GM19455 (cell line): ENCODE data around the gene SH3BGRL3.
"Not testable (repeated sequence)": the region's sequence is repeated elsewhere in the genome, so short reads cannot be mapped to it uniquely, and the experiment has no call there.

Source experiments
- ATAC-seq: cut with Tn5 transposase; IDR thresholded peaks from one replicate; pipeline ENCODE4 v1.9.1; 2021; ENCODE audit not compliant: unreplicated experiment

The SH3BGRL3 gene

DNA sequence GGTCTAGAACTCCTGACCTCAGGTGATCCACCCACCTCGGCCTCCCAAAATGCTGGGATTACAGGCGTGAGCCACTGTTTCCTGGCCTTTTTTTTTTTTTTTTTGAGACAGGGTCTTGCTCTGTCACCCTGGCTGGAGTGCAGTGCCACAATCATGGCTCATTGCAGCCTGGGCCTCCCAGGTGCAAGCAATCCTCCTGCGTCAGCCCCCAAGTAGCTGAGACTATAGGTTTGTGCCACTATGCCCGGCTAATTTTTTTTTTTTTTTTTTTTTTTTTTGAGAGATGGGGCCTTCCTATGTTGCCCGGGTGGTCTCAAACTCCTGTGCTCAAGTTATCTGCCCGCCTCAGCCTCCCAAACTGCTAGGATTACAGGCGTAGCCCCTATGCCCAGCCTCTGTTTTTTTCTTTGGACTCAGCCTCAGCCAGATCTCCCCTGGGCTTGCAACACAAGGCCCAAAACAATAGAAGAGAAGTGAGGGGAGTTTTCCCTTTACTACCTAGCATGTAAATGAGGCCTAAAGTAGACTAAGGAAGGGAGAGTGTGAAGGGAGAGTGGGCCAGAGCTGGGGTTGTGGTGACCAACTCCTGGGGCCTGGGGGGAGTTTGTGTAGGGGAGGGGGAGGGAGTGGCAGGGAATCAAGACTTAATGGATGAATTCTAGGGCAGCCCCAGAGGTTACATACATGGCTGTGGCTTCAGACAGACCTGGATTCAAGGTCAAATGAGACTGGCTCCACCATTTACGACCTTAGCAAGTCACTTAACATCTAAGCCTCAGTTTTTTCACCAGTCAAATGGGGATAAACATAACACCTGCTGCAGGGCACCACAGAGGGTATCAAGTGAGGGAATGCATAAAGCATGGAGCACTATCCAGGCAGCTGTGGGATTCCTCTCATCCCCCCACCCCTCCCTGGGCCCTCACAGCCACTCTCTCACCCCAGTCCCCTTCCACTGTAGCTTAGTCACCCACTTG lies 36.3 kb downstream of the SH3BGRL3 start:
- ATAC-seq, result no peak

DNA sequence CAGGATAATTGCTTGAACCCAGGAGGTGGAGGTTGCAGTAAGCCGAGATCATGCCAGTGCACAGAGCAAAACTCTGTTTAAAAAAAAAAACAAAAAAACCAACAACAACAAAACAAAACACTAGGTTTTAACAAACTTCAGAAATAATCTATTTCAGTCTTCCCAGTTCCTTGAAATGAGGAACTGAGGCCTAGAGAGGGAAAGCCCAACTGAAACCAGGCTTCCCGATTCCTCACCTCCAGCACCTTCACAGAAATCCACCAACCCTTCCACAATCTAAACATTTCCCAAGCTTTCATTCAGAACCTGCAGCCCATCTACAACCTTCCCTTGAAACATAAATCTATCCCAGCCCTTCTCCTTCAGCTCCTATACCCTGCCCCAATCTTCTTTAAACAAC lies 37.3 kb downstream of the SH3BGRL3 start:
- ATAC-seq, result no peak

DNA sequence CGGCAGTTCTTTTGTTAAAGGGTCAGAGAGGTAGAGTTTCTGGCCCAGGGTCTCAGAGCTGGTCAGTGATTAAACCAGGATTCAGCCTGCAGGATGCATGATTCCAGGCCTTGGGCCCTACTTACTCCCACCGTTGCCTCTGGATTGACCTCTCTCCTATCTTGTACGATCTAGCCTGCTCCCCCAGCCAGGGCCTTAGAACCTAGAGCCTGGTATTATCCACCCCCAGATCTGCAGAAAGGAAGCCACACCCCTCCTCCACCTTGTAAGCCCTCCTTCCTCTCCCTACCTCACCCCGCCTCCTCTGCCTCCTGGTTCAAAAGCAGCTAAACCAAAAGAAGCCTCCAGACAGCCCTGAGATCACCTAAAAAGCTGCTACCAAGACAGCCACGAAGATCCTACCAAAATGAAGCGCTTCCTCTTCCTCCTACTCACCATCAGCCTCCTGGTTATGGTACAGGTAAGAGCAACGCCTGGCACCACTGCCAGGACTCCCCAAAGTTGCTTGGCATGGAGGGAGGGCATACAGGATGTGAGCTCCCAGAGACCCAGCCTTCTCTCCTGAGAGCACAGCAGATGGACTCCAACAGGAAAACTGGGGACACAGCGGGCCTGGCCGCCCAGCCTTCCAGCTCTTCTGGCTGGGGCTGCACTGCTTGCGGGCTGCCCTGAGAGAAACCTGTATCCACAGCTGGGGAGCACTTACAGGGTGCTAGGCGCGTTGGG lies 37.9 kb downstream of the SH3BGRL3 start, which contains the start of gene CD52:
TSS of gene CD52 (plus strand) at position 347 of the 726 bp plus-strand sequence. CDS start at position 407, 60 bp downstream.
- no peak for ATAC-seq

DNA sequence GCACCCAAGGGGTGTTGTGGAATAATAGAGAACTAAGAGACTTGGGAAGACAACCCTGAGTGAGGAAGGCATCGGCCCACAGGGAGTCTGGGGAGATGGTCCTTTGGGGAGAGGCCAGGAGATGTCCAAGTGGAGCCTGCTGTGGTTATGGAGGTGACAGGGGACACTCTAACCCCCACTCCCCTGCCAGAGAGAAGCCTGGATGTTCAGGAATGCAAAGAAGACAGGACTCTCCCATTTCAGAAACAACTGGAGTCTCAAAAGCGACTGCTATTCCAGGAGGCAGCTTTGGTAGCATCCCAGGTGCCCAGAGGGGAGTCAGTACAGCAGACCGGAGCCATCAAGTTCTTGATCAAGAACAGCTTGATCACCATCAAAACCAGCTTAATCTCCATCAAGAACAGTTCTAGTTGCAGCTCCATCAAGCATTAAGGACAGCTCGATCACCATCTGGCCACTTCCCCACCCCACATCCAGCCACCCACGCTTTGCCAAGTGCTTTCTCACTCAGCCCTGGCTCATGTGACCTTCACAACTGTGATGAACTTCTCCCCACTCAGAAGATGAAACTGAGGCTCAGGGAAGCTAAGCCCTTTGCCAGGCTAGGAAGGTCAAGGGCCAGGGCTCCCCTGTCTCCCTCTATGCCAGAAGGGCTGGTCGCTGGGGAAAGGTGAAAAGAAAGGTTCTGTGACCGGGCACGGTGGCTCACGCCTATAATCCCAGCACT lies 38.6 kb downstream of the SH3BGRL3 start:
- no peak for ATAC-seq

DNA sequence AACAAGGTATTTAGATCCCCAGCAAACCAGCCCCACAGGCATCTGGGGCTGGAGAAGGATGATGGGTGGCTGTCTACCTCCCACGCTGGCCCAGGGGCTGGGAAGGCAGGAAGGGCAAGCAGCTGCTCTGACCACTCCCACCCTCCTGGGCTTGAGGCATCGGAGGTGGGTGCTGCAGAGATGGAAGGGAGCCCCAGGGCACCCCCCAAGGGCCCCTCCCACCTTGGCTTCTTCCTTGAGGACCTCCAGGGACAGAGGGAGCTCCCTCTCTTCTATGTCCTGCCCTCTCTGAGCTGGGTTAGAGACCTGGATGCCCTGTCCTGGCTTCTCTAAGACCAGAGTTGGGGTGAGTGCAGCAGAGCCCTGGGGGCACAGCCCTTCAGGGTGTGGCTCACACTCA lies 41.0 kb downstream of the SH3BGRL3 start:
- no peak for ATAC-seq

DNA sequence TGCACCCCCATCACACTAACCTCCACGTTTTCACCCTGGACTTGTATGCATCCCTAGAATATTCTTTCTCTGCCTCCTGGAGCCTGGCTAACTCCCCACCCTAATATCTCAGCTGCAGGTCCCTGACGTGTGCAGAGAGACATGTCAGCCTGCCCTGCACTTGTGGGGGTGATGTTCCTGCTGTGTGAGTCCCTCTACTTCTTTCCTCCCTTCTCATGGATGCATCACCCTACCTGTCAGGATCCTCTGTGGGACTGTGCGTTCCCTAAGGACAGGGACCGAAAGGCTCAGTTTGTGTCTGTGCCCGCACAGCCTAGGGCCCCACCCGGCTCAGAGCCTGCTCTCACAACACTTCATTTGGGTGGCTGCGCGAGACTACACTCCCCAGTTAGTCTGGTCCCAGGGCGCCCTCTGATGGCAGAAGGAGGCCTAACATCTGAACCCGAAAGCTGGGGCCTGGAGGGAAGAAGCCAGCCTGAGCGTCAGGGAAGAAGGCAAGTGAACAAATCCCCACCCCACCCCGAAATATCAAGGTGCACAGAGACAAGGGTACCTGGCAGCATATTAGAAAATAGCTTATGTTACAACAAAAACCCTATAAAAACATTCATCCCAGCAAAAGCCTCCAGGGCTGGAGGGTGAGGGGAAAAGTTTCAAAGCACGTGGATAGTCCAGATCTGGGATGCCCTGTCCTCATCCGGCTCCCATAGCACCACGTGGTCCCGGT lies 41.6 kb downstream of the SH3BGRL3 start:
- no peak for ATAC-seq

DNA sequence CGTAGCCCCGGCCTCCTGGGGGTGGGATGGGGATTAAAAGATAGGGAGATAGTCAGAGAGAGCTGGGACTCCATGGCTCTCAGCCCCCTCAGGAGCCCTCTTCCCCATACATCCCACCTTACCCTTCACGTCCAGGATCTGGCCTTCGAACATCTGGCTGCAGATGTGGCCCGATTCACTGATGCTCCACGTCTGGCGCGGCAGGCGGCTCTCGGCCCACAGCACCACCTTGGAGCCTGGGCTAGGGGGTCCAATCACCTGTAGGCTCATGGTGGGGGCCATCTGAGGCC lies 42.1 kb downstream of the SH3BGRL3 start:
- no peak for ATAC-seq

DNA sequence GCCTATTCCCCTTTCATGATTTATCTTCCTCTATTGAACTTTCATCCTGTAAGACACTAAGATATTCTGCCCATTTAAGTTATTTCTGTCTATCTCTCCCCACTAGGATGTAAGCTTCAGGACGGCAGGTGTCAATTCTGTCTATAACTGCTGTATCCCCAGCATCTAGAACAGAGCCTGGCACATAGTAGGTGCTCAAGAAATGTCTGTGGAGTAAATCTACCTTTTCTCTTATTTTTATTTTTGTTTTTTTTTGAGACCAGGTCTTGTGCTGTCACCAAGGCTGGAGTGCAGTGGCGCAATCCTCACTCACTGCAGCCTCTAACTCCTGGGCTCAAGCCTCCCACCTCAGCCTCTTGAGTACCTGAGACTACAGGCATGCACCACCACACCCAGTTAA lies 43.5 kb downstream of the SH3BGRL3 start:
- ATAC-seq, result no peak

DNA sequence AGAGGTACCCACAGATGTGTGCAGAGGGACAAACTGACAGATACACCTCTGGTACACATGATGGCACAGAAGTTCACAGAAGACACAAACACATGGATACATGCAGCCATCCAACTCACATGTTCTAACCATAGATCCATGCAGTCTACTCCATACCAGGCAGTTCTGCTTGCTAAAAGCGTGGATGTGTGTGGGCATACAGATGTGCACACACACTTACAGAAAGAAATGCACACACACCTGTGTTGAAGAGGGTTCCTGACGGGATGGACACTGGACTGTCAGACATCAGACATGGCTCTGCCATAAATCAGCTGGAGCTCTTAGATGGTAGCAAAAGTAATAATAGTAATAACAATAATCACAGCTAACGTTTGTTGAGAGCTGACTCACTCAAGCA lies 44.7 kb downstream of the SH3BGRL3 start:
- ATAC-seq, result no peak

DNA sequence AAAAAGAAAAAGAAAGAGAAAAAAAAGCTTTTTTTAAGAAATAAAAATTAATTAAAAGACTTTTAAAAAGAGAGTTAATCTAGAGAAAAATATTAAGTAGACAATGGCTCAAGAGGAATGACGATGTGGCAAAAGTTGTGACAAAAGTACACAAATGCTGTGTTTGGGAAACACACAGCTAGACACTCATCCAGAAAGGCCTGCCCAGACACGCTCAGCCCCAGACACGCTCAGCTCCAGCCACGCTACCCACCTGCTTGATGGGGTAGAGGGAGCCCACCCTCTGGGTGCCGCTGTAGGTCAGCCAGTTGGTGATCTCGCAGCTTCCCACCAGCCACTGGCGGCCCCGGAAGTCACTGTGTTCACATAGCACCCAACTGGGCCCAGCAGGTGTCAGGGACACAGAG lies 48.1 kb downstream of the SH3BGRL3 start:
- no peak for ATAC-seq

DNA sequence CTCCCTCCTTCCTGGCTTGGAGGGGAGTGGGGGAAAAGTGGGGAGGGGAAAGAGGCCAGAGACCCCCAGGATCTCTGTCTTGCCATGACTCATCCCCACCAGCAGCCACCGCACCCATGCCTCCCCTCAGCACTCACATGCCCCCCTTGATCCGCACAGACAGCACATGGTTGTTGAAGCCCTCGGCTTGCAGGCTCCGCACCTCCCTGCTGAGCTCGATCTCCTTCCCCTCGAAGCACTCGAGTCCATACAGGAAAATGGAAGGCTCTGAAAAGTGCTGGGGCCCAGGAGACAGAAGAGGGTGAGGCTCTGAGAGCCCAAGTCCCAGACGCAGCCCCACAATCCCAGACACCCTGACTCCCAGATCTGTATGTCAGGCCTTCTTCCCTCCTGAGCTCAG lies 48.7 kb downstream of the SH3BGRL3 start:
- ATAC-seq, result no peak

DNA sequence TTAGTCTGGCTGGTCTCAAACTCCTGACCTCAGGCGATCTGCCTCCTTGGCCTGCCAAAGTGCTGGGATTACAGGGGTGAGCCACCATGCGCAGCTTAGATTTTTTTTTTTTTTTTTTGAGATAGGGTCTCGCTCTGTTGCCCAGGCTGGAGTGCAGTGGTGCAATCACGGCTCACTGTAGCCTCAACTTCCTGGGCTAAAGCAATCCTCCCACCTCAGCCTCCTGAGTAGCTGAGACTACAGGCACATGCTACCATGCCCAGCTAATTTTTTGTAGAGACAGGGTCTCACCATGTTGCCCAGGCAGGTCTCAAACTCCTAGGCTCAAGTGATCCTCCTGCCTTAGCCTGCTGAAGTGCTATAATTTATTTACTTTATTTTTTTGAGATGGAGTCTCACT lies 49.5 kb downstream of the SH3BGRL3 start:
- not testable (repeated sequence) for ATAC-seq

DNA sequence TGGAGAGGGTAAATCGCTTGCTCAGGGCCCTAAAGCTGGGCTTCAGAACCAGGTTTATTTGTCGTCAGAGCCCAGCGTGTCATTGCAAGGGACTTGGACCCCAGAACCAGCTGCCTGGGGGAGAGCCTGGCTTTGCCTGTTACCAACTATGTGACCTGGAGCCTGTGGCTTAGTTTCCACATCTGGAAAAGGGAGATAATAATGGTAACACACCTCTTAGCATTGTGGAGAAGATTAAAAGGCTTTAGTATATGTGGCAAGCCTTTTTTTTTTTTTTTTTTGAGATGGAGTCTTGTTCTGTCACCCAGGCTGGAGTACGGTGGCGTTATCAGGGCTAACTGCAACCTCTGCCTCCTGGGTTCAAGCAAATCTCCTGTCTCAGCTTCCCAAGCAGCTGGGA lies 50.4 kb downstream of the SH3BGRL3 start:
- no peak for ATAC-seq
